ENCODE measurements around the gene IL12RB2.

Gene IL12RB2

GRCh38 chr1:67322442-67322841, 14.8 kb downstream of the IL12RB2 start:
- Histone ChIP-seq H3K36me3 (replicated peaks) (no peaks in the 10 kb centered on the region), H3K4me3 (no peak overlapping the region), H3K4me1 (no peaks in the 10 kb centered on the region), H3K9me3 (no peaks in the 10 kb centered on the region), H3K27me3 (ENCODE audit: low read depth) (no peaks in the 10 kb centered on the region)
- DNase-seq (ENCODE audit: low spot score in 2 of 2) = no peak
- in situ Hi-C loops (cut with MboI; ENCODE audit: low sequenced_read_pairs) = no loop called here

DNA sequence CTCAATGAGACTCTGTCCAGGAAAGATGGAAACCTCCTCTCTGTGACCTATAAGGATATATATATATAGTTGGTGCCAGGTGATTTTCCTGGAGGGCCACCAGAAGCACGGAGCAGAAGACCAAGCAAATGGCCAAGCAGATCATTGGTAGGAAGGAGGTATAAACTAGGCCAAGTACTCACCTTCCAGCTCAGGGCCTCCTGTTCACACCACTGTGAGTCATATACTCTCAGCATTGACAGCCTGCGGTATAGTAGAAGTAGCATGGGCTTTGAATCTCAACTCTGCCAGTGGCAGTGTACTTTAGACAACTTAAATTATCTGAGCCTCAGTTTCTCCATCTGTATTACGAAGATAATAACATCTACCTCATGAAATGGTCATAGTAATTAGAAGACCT, 15.4 kb downstream of the IL12RB2 start:
- Histone ChIP-seq H3K27me3 (ENCODE audit: low read depth) (no peaks in the 10 kb centered on the region), H3K4me3 (no peak overlapping the region), H3K9me3 (no peaks in the 10 kb centered on the region), H3K4me1 (no peaks in the 10 kb centered on the region), H3K36me3 (replicated peaks) (no peaks in the 10 kb centered on the region)
- no peak for DNase-seq (ENCODE audit: low spot score in 2 of 2)
- in situ Hi-C loops (cut with MboI; ENCODE audit: low sequenced_read_pairs) = no loop called here

- H3K4me3 ChIP-seq = no peak overlapping the region
- no peaks in the 10 kb centered on the region for H3K36me3 ChIP-seq (replicated peaks)
- H3K27me3 ChIP-seq (ENCODE audit: low read depth) = no peaks in the 10 kb centered on the region
- H3K4me1 ChIP-seq = no peaks in the 10 kb centered on the region
- no peak for DNase-seq (ENCODE audit: low spot score in 2 of 2)
- H3K9me3 ChIP-seq = no peaks in the 10 kb centered on the region
- in situ Hi-C loops (cut with MboI; ENCODE audit: low sequenced_read_pairs) = no loop called here
Observed at GRCh38 chr1:67324068-67324467, 16.4 kb downstream of the IL12RB2 start.

DNA sequence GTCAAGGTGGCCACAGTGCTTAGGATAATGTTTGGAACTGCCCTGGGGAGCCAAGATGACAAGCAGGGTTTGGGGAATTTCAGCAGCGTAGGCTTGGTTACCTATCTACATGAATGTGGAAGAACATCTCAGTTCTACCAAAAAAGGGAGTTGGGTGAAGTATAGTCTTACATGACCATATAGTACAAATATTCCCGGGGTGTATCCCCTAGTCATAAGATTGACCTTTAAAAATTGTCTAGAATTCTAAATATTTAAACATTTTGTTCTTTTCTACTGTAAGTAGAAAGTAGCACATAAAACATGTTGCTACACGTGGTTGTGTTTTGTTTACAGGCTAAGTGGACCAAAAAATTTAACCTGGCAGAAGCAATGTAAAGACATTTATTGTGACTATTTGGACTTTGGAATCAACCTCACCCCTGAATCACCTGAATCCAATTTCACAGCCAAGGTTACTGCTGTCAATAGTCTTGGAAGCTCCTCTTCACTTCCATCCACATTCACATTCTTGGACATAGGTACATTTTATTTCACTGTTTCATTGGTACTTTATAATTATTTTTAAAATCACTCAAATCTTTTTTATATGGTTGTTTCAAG, 20.3 kb downstream of the IL12RB2 start:
- in situ Hi-C loops (cut with MboI; ENCODE audit: low sequenced_read_pairs) = no loop called here
- Histone ChIP-seq H3K27me3 (ENCODE audit: low read depth) (no peaks in the 10 kb centered on the region), H3K4me3 (no peak overlapping the region), H3K4me1 (peaks cover 6% of the 10 kb centered on the region), H3K9me3 (no peaks in the 10 kb centered on the region), H3K36me3 (replicated peaks) (no peaks in the 10 kb centered on the region)
- DNase-seq (ENCODE audit: low spot score in 2 of 2) = no peak

DNA sequence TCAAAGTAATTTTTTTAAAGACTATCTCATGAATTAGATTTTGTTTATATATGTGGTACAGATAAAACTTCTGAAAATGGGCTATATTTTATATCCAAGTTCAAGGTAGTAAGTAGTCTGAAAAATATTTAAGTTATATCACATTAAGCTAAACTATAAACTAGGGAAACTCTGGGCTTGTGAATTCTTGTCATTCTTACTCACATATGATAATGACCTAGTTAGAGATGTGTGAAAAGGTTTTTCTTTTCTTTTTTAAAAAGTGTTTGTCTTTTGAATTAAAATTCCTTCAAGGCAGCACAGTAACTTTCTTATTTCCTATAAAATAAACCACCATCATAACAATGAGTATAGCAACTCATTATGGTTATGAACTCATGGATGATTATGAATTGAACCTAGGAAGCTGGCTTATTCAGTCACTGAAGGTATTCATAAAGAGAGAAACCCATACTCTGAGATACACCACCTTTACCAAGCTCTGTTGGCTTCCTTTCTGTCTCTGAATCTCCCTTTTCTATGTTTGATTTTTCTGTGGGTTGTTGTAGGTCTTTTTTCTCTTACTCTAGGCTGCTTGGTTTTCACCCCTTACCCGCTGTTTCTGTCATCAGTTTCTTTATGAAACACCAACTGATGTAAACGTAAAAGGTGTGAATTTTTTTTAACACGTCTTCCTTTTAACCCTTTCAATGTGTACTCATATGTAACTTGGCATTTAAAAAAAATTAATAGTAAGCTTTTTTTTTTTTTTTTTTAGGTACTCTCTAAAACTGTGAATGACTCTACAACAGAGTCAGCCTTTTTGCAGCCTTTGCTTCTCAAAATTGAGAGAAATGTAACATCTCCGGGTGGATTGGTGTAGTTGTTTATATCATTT, 25.2 kb downstream of the IL12RB2 start:
- Histone ChIP-seq H3K9me3 (no peaks in the 10 kb centered on the region), H3K4me1 (peaks cover 8% of the 10 kb centered on the region), H3K36me3 (replicated peaks) (no peaks in the 10 kb centered on the region), H3K27me3 (ENCODE audit: low read depth) (no peaks in the 10 kb centered on the region), H3K4me3 (no peak overlapping the region)
- in situ Hi-C loops (cut with MboI; ENCODE audit: low sequenced_read_pairs) = no loop called here
- peak in 1 of 2 experiments; percentile 17 for DNase-seq (ENCODE audit: low spot score in 2 of 2)

DNA sequence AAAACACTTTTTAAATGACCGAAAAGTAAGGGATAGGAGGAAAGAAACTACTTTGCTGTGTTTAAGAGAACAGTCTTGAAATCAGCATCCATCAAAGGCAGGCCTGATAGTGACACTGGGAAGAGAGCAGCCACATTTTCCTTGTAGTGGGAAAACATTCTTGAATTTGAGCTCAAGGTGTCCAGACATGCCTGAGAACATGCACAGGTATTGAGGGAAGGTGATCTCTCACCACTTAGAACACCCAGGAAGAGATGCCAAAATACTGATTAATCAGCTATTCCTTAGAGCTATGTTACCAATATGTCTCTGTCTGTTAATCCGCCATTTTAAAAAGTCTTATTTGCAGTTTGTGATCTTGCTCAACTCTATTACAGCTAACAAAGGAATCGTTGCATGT, 25.9 kb downstream of the IL12RB2 start:
- in situ Hi-C loops (cut with MboI; ENCODE audit: low sequenced_read_pairs) = no loop called here
- DNase-seq (ENCODE audit: low spot score in 2 of 2) = no peak
- H3K4me1 ChIP-seq = peaks cover 8% of the 10 kb centered on the region
- H3K36me3 ChIP-seq (replicated peaks) = no peaks in the 10 kb centered on the region
- no peaks in the 10 kb centered on the region for H3K9me3 ChIP-seq
- H3K4me3 ChIP-seq = no peak overlapping the region
- no peaks in the 10 kb centered on the region for H3K27me3 ChIP-seq (ENCODE audit: low read depth)

DNA sequence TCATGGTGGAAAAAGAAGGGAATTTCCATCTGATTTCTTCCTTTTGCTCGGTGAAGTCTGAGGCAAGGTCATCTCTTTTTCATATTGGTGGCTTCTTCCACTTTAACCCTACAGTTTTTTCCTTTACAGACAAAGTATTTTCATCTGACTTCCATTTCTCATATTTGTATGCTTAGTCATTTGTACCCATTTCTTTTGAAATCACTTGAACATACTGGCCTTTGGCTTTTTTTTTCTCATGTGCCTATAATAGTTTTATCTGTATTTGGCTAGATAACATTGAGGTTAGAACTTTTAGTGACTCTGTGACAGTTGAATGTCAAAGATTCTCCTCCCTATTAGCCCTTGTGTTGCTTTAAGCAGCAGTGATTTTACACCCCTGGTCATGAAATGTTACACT, 27.7 kb downstream of the IL12RB2 start:
- in situ Hi-C loops (cut with MboI; ENCODE audit: low sequenced_read_pairs) = no loop called here
- Histone ChIP-seq H3K4me3 (no peak overlapping the region), H3K36me3 (replicated peaks) (no peaks in the 10 kb centered on the region), H3K27me3 (ENCODE audit: low read depth) (no peaks in the 10 kb centered on the region), H3K4me1 (peaks cover 8% of the 10 kb centered on the region), H3K9me3 (no peaks in the 10 kb centered on the region)
- DNase-seq (ENCODE audit: low spot score in 2 of 2) = no peak

DNA sequence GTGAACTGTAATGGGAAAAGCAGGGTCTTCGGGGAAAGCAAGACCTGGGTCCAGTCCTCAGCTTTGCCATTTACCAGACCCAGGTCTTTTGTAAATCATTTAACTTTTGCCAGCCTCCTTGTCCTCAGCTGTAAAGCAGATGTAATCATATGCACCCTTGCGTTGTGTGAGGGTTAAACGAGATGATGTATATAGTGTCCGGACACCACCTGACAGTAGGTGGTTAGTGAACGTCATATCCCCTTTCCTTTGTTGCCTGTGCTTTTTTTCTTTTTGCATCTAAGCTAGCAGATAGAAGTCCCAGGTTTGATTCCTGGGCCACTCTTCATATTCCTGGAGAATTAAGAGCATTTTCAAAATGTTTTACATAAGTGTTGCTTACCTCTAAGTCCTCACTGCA, 28.5 kb downstream of the IL12RB2 start:
- Histone ChIP-seq H3K4me3 (no peak overlapping the region), H3K36me3 (replicated peaks) (no peaks in the 10 kb centered on the region), H3K4me1 (peaks cover 8% of the 10 kb centered on the region), H3K27me3 (ENCODE audit: low read depth) (no peaks in the 10 kb centered on the region), H3K9me3 (no peaks in the 10 kb centered on the region)
- in situ Hi-C loops (cut with MboI; ENCODE audit: low sequenced_read_pairs) = no loop called here
- no peak for DNase-seq (ENCODE audit: low spot score in 2 of 2)

GRCh38 chr1:67336783-67337182, 29.1 kb downstream of the IL12RB2 start:
- no peak for DNase-seq (ENCODE audit: low spot score in 2 of 2)
- no peaks in the 10 kb centered on the region for H3K9me3 ChIP-seq
- peaks cover 9% of the 10 kb centered on the region for H3K4me1 ChIP-seq
- no peaks in the 10 kb centered on the region for H3K27me3 ChIP-seq (ENCODE audit: low read depth)
- H3K4me3 ChIP-seq = no peak overlapping the region
- no peaks in the 10 kb centered on the region for H3K36me3 ChIP-seq (replicated peaks)
- in situ Hi-C loops (cut with MboI; ENCODE audit: low sequenced_read_pairs) = no loop called here

DNA sequence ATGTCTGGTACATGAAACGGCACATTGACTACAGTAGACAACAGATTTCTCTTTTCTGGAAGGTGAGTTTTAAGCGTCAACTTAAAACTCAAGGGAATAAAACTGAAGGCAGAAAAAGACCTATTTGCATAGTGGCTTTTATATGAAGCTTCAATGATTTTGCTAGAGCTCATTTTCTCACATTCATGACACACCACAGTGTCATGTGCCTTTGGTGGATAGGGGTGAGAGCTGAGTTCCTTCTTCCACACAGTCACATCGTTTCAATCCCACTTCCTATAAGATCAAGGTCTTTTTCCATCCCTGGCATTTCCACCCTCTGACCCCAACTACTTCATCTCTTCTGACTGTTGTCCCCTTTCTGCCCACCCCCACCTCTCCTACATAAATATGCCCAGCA, 31.0 kb downstream of the IL12RB2 start:
- no peaks in the 10 kb centered on the region for H3K36me3 ChIP-seq (replicated peaks)
- H3K27me3 ChIP-seq (ENCODE audit: low read depth) = no peaks in the 10 kb centered on the region
- peaks cover 8% of the 10 kb centered on the region for H3K4me1 ChIP-seq
- in situ Hi-C loops (cut with MboI; ENCODE audit: low sequenced_read_pairs) = no loop called here
- H3K4me3 ChIP-seq = no peak overlapping the region
- DNase-seq (ENCODE audit: low spot score in 2 of 2) = no peak
- no peaks in the 10 kb centered on the region for H3K9me3 ChIP-seq

DNA sequence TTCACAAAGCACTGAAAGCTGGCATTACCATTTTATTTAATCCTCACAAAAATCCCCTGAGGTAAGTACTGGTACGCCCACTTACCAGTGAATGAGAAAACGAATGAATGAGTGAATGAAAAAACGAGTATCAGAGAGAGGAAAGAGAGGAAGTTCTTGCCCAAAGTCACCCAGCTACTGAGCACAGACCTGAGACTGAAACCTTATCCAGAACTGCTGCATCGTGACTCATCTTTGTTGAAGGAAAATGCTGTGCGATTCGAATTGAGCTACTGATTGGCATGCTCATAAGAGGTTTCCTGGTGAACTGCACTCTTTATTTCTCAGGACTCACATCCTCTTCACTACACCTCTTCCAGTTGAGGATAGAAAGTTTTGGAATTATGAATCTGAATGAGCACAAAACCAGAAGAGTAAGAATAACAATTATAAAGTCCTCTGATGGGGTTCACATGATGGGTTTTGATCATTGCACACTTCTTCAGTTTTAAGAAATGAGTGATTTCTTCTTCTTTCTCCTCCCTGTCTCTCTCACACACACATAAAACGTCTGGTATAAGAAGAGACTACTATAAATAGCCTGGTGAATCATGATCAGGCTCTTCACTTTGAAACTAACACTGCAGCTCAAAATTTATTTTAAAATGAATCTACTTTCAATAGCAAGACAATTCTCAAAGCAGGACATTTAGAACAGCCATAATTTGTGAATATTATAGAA, 32.1 kb downstream of the IL12RB2 start:
- Histone ChIP-seq H3K4me1 (peaks cover 10% of the 10 kb centered on the region), H3K9me3 (no peaks in the 10 kb centered on the region), H3K27me3 (ENCODE audit: low read depth) (no peaks in the 10 kb centered on the region), H3K36me3 (replicated peaks) (no peaks in the 10 kb centered on the region), H3K4me3 (no peak overlapping the region)
- in situ Hi-C loops (cut with MboI; ENCODE audit: low sequenced_read_pairs) = no loop called here
- no peak for DNase-seq (ENCODE audit: low spot score in 2 of 2)

GRCh38 chr1:67342076-67342890, 34.6 kb downstream of the IL12RB2 start:
- DNase-seq (ENCODE audit: low spot score in 2 of 2) = peak; percentile 26 to 45
- in situ Hi-C loops (cut with MboI; ENCODE audit: low sequenced_read_pairs) = no loop called here
- Histone ChIP-seq H3K4me1 (peaks cover 15% of the 10 kb centered on the region), H3K27me3 (ENCODE audit: low read depth) (no peaks in the 10 kb centered on the region), H3K9me3 (no peaks in the 10 kb centered on the region), H3K4me3 (no peak overlapping the region), H3K36me3 (replicated peaks) (no peaks in the 10 kb centered on the region)

DNA sequence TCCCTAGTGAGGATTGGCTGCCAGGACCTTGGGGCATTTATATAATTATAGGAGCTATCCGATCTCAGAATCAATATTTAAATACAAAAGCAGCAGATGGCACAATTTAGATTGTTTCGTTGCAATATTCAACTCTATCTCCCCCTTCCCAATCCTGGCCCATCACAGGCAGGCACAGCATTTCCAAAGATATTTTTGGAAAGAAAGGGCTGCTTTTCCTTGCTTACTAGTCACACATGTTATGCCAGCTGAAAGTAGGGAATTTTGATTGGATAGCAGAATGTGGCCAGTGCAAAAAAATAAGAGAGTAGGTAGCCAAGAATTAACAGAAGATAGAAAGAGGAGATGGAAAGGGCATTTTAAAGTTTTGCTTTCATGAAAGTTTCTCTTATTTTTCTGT, 37.9 kb downstream of the IL12RB2 start:
- H3K36me3 ChIP-seq (replicated peaks) = no peaks in the 10 kb centered on the region
- in situ Hi-C loops (cut with MboI; ENCODE audit: low sequenced_read_pairs) = loop anchor here (5.0 kb wide), 1 partner anchor 147 kb away; no protein-coding TSS in a partner anchor

More for the DNA sequence above, 37.9 kb downstream of the IL12RB2 start:
- Histone ChIP-seq H3K4me1 (peaks cover 15% of the 10 kb centered on the region), H3K27me3 (ENCODE audit: low read depth) (no peaks in the 10 kb centered on the region), H3K4me3 (no peak overlapping the region), H3K9me3 (no peaks in the 10 kb centered on the region)
- peak in 1 of 2 experiments; percentile 9 for DNase-seq (ENCODE audit: low spot score in 2 of 2)

All from HAP-1 (cell line).